Astrocyte (in vitro differentiated cells and primary cell): ENCODE results near the gene ANTXR1. TPM values are rescaled to one million over a fixed set of nuclear protein-coding genes. Genes with fewer than 3 reads are reported as not detected.

Experiments used
- DNase-seq: peaks from one replicate; pipeline ENCODE4 v3.0.0-alpha.2; 2010; ENCODE audit warnings: low read depth
- FAIRE-seq: peaks from 2 replicates; lab custom pipeline; 2011; peaks lifted over from hg19 to GRCh38; lab: Jason Lieb, UNC
- H2AFZ ChIP-seq: 2 replicates; pipeline ENCODE4 v1.6.0; 2012; ENCODE audit warnings: low read depth, low read length, inconsistent platforms
- H3K27ac ChIP-seq: 2 replicates; pipeline ENCODE4 v1.5.1; 2011; ENCODE audit warnings: low read depth, low read length, inconsistent platforms
- H3K27me3 ChIP-seq: 2 replicates; pipeline ENCODE4 v1.6.0; 2011; ENCODE audit warnings: low read length, inconsistent platforms; ENCODE audit not compliant: insufficient read depth
- H3K36me3 ChIP-seq: 2 replicates; pipeline ENCODE4 v1.5.1; 2011; ENCODE audit warnings: low read length, inconsistent platforms; ENCODE audit not compliant: insufficient read depth
- H3K4me1 ChIP-seq: 2 replicates; pipeline ENCODE4 v1.5.1; 2011; ENCODE audit warnings: low read length, inconsistent platforms; ENCODE audit not compliant: insufficient read depth
- H3K4me2 ChIP-seq: 2 replicates; pipeline ENCODE4 v1.6.0; 2012; ENCODE audit warnings: low read length, inconsistent platforms
- H3K4me3 ChIP-seq: 2 replicates; pipeline ENCODE4 v1.5.1; 2011; ENCODE audit warnings: low read depth, mild to moderate bottlenecking, low read length, inconsistent platforms; ENCODE audit not compliant: insufficient read depth
- H3K79me2 ChIP-seq: 2 replicates; pipeline ENCODE4 v1.6.0; 2012; ENCODE audit warnings: mild to moderate bottlenecking, low read length, inconsistent platforms; ENCODE audit not compliant: insufficient read depth
- H3K9ac ChIP-seq: 2 replicates; pipeline ENCODE4 v1.6.0; 2012; ENCODE audit warnings: mild to moderate bottlenecking, low read length, inconsistent platforms
- H3K9me3 ChIP-seq: 2 replicates; pipeline ENCODE4 v1.5.1; 2012; ENCODE audit warnings: low read depth, mild to moderate bottlenecking, low read length, inconsistent platforms; ENCODE audit not compliant: insufficient read depth
- H4K20me1 ChIP-seq: 2 replicates; pipeline ENCODE4 v1.6.0; 2012; ENCODE audit warnings: low read length, inconsistent platforms; ENCODE audit not compliant: insufficient read depth
- H3K27ac Mint-ChIP-seq: one replicate; pipeline ENCODE4 v1.8.0; 2021; ENCODE audit warnings: mild to moderate bottlenecking, mixed read lengths; ENCODE audit not compliant: unreplicated experiment
- H3K27me3 Mint-ChIP-seq: one replicate; pipeline ENCODE4 v1.8.0; 2021; ENCODE audit warnings: low read depth, mixed read lengths; ENCODE audit not compliant: unreplicated experiment
- H3K36me3 Mint-ChIP-seq: one replicate; pipeline ENCODE4 v1.8.0; 2021; ENCODE audit warnings: low read depth, mixed read lengths; ENCODE audit not compliant: unreplicated experiment
- H3K4me1 Mint-ChIP-seq: one replicate; pipeline ENCODE4 v1.8.0; 2021; ENCODE audit warnings: low read depth, mixed read lengths; ENCODE audit not compliant: unreplicated experiment
- H3K4me3 Mint-ChIP-seq: one replicate; pipeline ENCODE4 v1.8.0; 2021; ENCODE audit warnings: mild to moderate bottlenecking, moderate library complexity, mixed read lengths; ENCODE audit not compliant: unreplicated experiment
- H3K9me3 Mint-ChIP-seq: one replicate; pipeline ENCODE4 v1.8.0; 2021; ENCODE audit warnings: mild to moderate bottlenecking, mixed read lengths; ENCODE audit not compliant: unreplicated experiment
- EZH2 ChIP-seq: IDR thresholded peaks from 2 replicates; pipeline ENCODE4 v1.6.1; 2012; ENCODE audit warnings: mild to moderate bottlenecking, low read length, inconsistent platforms; ENCODE audit not compliant: insufficient read depth
- total RNA-seq: library from RNA; stranded (reverse); gene quantifications from 2 replicates; pipeline ENCODE4 v1.2.1, GENCODE V29; 2021
- TF ChIP-seq, protein P1 (sequence below): IDR thresholded peaks from 2 replicates; pipeline ENCODE4 v1.5.1; 2011; ENCODE audit warnings: low read depth, mild to moderate bottlenecking, inconsistent platforms, low read length, moderate library complexity; ENCODE audit not compliant: insufficient read depth

The ANTXR1 gene
- total RNA-seq, 1 donor from 2014 or later, result 67.8 TPM

DNA sequence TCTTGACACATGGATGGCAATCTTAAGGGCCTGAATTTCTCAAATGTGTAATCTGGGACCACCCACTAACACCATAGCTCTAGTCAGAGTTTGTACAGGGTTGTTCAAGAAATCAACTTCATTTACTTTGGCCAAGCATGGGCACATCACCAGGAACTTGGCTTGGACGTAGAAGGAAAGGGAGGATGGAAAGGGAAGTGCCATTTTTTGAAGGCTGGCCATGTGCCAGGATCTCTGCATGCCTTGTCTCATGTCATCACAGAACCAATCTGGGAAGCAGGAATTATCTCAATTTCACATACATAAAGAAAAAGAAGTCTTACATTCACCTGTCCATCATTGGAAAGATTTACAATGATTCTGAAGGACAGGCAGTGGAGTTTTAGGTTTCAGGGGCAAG lies 128.1 kb downstream of the ANTXR1 start:
- Mint-ChIP-seq H3K27ac (no peak overlapping the region), H3K9me3 (no peaks in the 10 kb centered on the region), H3K4me3 (peak overlapping the region; percentile 41), H3K36me3 (peaks cover 12% of the 10 kb centered on the region), H3K27me3 (no peaks in the 10 kb centered on the region), H3K4me1 (peaks cover 42% of the 10 kb centered on the region)
- Histone ChIP-seq H3K4me2 (no peak overlapping the region), H3K36me3 (no peaks in the 10 kb centered on the region), H2AFZ (no peak overlapping the region), H3K79me2 (no peaks in the 10 kb centered on the region), H3K9me3 (no peaks in the 10 kb centered on the region), H3K4me3 (no peak overlapping the region), H4K20me1 (no peaks in the 10 kb centered on the region), H3K4me1 (peaks cover 32% of the 10 kb centered on the region), H3K27ac (no peak overlapping the region), H3K27me3 (no peaks in the 10 kb centered on the region), H3K9ac (no peak overlapping the region)
- DNase-seq (no peak), FAIRE-seq (no peak)
- no peak for TF ChIP-seq EZH2
- TF ChIP-seq, protein P1, sequence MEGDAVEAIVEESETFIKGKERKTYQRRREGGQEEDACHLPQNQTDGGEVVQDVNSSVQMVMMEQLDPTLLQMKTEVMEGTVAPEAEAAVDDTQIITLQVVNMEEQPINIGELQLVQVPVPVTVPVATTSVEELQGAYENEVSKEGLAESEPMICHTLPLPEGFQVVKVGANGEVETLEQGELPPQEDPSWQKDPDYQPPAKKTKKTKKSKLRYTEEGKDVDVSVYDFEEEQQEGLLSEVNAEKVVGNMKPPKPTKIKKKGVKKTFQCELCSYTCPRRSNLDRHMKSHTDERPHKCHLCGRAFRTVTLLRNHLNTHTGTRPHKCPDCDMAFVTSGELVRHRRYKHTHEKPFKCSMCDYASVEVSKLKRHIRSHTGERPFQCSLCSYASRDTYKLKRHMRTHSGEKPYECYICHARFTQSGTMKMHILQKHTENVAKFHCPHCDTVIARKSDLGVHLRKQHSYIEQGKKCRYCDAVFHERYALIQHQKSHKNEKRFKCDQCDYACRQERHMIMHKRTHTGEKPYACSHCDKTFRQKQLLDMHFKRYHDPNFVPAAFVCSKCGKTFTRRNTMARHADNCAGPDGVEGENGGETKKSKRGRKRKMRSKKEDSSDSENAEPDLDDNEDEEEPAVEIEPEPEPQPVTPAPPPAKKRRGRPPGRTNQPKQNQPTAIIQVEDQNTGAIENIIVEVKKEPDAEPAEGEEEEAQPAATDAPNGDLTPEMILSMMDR, result no peak

DNA sequence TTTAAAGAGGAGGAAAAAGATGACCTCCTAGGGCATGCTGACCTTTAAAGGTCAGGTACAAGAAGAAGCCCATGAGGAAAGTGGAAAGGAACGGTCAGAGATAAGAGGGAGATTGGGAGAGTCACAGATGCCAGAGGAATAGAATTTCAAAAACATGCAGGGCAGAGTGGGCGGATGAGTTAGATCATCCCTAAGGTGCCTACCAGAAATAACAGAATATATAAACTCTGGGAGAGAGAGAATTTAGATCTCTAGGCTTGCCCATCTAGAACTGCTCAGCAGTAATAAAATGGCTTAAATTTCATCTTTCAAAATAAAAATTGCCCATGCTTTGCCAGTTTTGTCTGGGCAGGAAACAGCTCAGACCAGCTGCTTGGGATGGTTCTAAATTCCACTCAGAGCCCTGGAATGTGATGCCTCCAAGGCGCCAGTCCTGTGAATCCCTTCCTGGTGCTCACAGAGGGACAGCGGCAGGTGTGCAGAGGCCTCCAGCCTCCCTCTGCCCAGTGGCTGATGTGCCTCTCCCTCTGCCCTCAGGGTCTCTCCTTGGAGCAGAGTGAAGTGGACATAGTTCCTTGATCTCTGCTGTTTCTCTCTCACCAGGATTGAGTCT lies 130.9 kb downstream of the ANTXR1 start:
- Mint-ChIP-seq H3K27ac (peak overlapping the region; percentile 58), H3K4me1 (peaks cover 30% of the 10 kb centered on the region), H3K36me3 (peaks cover 15% of the 10 kb centered on the region), H3K27me3 (no peaks in the 10 kb centered on the region), H3K4me3 (no peak overlapping the region), H3K9me3 (no peaks in the 10 kb centered on the region)
- H4K20me1 ChIP-seq, result no peaks in the 10 kb centered on the region
- no peaks in the 10 kb centered on the region for H3K9me3 ChIP-seq
- no peak overlapping the region for H3K27ac ChIP-seq
- peaks cover 22% of the 10 kb centered on the region for H3K4me1 ChIP-seq
- TF ChIP-seq, protein P1, result no peak
- no peak for TF ChIP-seq EZH2
- H2AFZ ChIP-seq, result no peak overlapping the region
- H3K9ac ChIP-seq, result no peak overlapping the region
- no peaks in the 10 kb centered on the region for H3K27me3 ChIP-seq
- no peak overlapping the region for H3K4me3 ChIP-seq
- H3K4me2 ChIP-seq, result peak overlapping the region; percentile 3
- FAIRE-seq (no peak), DNase-seq (no peak)
- H3K36me3 ChIP-seq, result no peaks in the 10 kb centered on the region
- no peaks in the 10 kb centered on the region for H3K79me2 ChIP-seq

DNA sequence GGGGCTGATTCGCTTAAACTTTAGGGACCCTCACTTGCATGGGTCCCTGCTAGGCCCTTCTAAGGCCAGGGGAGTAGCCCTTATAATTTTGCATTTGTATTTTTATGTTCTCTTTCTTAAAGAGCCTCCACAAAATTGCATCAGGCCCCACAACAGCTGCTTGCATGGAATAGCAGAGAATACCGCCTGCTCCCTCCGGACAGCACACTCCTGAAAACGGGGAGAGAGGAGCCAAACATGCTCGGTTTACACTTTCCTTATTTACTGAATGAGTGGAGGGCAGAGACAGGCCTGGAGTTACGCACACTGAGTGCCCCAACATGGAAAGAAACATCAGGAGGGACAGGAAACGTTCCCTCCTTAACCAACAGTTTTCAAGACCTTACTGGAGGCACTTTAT lies 132.2 kb downstream of the ANTXR1 start:
- no peaks in the 10 kb centered on the region for H3K36me3 ChIP-seq
- H3K9me3 ChIP-seq, result no peaks in the 10 kb centered on the region
- no peak overlapping the region for H3K27ac Mint-ChIP-seq
- no peak overlapping the region for H3K4me3 Mint-ChIP-seq
- H3K4me1 ChIP-seq, result peaks cover 20% of the 10 kb centered on the region
- H3K27me3 Mint-ChIP-seq, result no peaks in the 10 kb centered on the region
- TF ChIP-seq EZH2, result no peak
- TF ChIP-seq, protein P1, result no peak
- H3K27ac ChIP-seq, result no peak overlapping the region
- peaks cover 31% of the 10 kb centered on the region for H3K4me1 Mint-ChIP-seq
- no peaks in the 10 kb centered on the region for H4K20me1 ChIP-seq
- no peak overlapping the region for H3K4me3 ChIP-seq
- H3K27me3 ChIP-seq, result no peaks in the 10 kb centered on the region
- no peaks in the 10 kb centered on the region for H3K79me2 ChIP-seq
- H3K36me3 Mint-ChIP-seq, result peaks cover 15% of the 10 kb centered on the region
- FAIRE-seq, result no peak
- no peak overlapping the region for H2AFZ ChIP-seq
- DNase-seq, result no peak
- H3K9me3 Mint-ChIP-seq, result no peaks in the 10 kb centered on the region
- no peak overlapping the region for H3K9ac ChIP-seq
- H3K4me2 ChIP-seq, result no peak overlapping the region
